NB4 (cell line): ENCODE results near the gene ABCA4.

ENCODE experiments used
- DNase-seq: peaks from one replicate; pipeline ENCODE4 v3.0.0; 2010; ENCODE audit warnings: low read depth
- H3K4me3 ChIP-seq: one replicate; pipeline ENCODE4 v1.5.1; 2011; ENCODE audit warnings: mild to moderate bottlenecking, low read depth, low read length, moderate library complexity
- MYC ChIP-seq: IDR thresholded peaks from 2 replicates; pipeline ENCODE4 v1.6.1; 2011; ENCODE audit warnings: low read depth, low read length
- POLR2A ChIP-seq: IDR thresholded peaks from 2 replicates; pipeline ENCODE4 v1.6.1; 2011; ENCODE audit warnings: mild to moderate bottlenecking; ENCODE audit not compliant: insufficient read length; ENCODE audit errors: extremely low read depth
- TF ChIP-seq, protein P1 (sequence below): IDR thresholded peaks from one replicate; pipeline ENCODE4 v1.5.1; 2012; ENCODE audit warnings: low read depth, low read length
- TF ChIP-seq, protein P2 (sequence below): IDR thresholded peaks from 2 replicates; pipeline ENCODE4 v1.6.1; 2011; ENCODE audit warnings: low read depth, low read length

The ABCA4 gene

DNA sequence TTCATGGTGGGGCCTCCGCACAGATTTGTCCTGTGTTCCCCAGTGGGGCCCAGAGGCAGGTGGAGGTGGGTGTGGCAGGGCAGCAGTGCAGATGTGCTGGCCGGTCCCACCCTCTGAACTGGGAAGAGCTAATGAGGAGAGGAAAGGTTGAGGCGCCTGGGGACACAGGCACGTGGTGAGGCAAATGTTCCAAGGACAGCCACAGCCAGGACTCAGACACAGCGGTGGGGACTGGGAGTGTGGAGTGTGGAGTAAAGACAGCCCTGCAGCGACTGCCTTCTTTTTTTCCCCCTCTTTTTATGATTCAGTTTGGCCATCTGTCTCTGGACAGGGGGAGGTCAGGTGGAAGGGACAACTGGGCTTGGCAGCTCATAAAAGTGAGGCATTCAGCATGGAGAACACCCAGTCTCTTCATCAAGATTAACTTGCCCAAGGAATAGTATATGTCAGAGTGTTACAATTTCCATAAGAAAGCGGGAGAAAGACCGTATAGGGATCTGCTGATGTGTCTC, 107.5 kb downstream of the ABCA4 start:
- TF ChIP-seq POLR2A (no peak), MYC (no peak)
- TF ChIP-seq, protein P1, sequence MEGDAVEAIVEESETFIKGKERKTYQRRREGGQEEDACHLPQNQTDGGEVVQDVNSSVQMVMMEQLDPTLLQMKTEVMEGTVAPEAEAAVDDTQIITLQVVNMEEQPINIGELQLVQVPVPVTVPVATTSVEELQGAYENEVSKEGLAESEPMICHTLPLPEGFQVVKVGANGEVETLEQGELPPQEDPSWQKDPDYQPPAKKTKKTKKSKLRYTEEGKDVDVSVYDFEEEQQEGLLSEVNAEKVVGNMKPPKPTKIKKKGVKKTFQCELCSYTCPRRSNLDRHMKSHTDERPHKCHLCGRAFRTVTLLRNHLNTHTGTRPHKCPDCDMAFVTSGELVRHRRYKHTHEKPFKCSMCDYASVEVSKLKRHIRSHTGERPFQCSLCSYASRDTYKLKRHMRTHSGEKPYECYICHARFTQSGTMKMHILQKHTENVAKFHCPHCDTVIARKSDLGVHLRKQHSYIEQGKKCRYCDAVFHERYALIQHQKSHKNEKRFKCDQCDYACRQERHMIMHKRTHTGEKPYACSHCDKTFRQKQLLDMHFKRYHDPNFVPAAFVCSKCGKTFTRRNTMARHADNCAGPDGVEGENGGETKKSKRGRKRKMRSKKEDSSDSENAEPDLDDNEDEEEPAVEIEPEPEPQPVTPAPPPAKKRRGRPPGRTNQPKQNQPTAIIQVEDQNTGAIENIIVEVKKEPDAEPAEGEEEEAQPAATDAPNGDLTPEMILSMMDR: no peak
- TF ChIP-seq, protein P2, sequence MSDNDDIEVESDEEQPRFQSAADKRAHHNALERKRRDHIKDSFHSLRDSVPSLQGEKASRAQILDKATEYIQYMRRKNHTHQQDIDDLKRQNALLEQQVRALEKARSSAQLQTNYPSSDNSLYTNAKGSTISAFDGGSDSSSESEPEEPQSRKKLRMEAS: no peak
- no peak for DNase-seq
- no peak overlapping the region for H3K4me3 ChIP-seq

DNA sequence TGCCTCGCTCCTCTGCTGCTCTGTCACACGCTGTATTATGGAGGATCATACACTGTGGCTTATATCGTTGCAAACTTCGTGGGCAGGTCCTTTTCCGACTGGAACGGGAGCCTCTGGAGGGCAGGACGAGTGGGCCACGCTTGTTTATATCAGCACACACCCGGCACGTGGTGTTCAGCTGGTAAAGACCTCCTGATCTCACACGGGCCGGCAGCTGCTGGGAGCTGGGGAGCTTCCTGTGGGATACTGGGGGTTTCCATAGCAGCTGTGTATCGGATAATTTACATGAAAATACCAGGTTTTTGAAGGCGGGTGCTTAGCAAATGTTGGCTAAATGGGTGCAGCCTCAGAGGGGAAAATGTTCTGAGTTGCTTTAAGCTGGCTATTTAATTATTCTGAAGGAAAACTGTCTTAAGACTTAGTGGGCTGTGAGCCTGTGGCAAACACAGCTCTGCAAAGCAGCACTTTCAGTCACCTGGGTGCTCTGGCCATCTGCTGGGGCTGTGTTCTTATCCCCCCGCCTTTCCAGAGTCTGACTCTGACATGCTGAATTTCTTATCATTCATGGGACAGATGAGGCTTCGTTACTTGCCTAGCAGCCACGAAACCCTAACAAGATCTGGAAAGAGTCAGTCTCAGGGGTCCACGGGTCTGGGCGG, 108.1 kb downstream of the ABCA4 start:
- TF ChIP-seq, protein P2: no peak
- TF ChIP-seq, protein P1: no peak
- TF ChIP-seq POLR2A (no peak), MYC (no peak)
- no peak overlapping the region for H3K4me3 ChIP-seq
- DNase-seq: no peak

DNA sequence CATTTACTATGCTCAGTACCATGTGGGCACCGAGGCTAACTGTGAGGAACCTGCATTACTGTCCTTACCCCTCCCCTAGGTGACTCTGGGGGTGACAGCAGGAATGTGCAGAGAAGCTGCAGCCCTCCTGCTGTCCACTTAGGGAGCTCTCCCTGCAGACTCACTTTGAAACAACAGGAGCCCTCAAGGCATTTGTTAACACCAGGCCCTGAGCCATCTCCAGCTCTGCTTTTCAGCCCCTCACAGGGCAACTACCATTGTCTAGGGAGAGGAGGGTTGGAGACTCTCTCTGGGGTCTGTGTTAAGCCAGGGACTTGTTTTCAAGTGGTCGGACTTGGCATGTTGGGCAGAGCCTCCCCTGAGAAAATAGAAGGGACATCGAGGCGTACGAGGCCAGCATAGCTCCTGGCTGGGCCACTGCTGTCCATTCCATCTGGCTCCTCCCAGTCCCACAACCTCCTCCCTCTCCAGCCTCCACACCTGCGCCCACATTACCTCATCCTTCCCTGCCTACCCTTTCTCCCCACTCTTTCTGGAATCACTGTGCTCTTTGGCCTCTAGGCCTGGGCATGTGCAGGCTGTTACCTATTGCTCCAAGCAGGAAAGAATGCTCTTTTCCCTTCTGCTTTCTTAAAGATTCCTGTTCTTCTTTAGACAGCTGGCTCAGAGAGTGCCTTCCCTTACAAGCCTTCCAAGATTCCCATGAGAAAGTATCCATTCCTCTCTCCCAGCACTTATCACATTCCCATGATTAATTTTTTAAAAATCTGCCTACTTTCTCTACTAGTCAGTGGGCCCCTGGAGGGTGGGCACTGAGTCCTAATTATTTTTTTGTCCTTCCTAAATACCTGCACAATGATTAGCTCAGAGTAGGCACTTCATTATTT, 109.0 kb downstream of the ABCA4 start:
- DNase-seq: no peak
- TF ChIP-seq, protein P1: no peak
- TF ChIP-seq, protein P2: no peak
- TF ChIP-seq POLR2A (no peak), MYC (no peak)
- H3K4me3 ChIP-seq: no peak overlapping the region

DNA sequence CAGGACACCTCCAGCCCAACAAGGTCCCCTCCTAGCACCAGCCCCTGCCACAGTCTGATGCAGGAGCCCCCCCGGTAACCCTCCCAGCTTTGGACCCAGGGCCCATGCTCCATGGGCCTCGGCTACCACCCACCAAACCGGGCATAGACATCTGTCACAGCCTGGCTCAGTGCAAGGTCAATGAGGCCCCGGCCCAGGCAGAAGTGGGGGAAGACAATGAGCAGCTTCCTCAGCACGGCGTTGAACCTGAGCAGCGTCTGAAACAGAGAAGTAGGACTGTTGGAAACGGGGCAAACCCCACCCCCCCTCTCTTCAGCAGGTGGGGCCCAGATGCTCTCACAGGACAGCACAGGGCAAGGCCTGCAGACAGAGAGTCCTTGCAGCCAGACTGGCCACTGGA, 109.8 kb downstream of the ABCA4 start:
- DNase-seq: no peak
- no peak for TF ChIP-seq MYC
- no peak for TF ChIP-seq POLR2A
- TF ChIP-seq, protein P1: no peak
- TF ChIP-seq, protein P2: no peak
- no peak overlapping the region for H3K4me3 ChIP-seq

DNA sequence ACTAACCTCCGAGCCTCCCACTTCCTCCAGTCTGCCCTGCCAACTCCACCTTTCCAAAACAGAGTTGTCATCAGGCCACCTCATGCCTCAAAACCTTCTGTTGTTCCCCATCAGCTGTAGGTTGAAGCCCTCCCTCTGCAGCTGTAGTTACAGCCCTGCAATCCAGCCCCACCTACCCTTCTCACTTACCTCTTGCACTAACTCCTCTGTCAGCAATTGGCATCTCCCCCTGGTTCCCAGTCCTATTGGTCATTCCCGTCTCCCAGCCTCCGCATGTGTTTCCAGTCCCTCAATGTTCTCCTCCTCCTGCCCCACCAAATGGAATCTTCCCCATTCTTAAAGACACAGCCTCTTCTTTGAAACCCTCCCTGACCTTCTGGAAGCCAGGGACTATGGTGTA, 111.6 kb downstream of the ABCA4 start:
- no peak overlapping the region for H3K4me3 ChIP-seq
- TF ChIP-seq POLR2A (no peak), MYC (no peak)
- TF ChIP-seq, protein P1: no peak
- TF ChIP-seq, protein P2: no peak
- DNase-seq: no peak
